ENCODE data around the gene FRAS1. TPM values are rescaled to one million over a fixed set of nuclear protein-coding genes. Genes with fewer than 3 reads are reported as not detected.

Gene FRAS1
- total RNA-seq, 4 donors from 2014 or later, result 1.0 to 32.5 (median 3.3) TPM

DNA sequence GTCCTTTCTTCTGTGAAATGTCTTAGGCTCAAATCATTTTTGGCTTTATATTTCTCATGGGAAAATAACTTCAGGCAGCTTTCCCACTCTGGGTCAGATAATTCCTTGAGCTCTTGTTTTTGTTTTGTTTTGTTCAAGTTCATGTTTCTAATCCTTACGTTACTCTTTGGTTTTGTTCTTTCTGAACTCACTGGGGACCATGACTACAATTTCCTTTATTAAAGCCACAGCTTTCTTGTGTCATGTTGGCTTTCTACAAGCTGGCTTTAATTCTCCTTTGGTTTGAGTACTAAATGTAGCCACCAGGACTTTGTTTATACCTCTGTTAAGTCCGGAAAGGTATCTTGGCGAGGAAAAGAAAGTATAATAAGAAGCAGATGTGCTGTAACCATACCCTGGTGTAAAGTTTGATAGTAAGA is 463.7 kb downstream of the FRAS1 start:
- Histone ChIP-seq H3K36me3 (no peaks in the 10 kb centered on the region), H3K4me3 (no peak overlapping the region), H3K4me1 (no peaks in the 10 kb centered on the region), H3K27me3 (no peaks in the 10 kb centered on the region), H3K27ac (no peak overlapping the region), H3K9me3 (no peaks in the 10 kb centered on the region)
- TF ChIP-seq, protein P1, sequence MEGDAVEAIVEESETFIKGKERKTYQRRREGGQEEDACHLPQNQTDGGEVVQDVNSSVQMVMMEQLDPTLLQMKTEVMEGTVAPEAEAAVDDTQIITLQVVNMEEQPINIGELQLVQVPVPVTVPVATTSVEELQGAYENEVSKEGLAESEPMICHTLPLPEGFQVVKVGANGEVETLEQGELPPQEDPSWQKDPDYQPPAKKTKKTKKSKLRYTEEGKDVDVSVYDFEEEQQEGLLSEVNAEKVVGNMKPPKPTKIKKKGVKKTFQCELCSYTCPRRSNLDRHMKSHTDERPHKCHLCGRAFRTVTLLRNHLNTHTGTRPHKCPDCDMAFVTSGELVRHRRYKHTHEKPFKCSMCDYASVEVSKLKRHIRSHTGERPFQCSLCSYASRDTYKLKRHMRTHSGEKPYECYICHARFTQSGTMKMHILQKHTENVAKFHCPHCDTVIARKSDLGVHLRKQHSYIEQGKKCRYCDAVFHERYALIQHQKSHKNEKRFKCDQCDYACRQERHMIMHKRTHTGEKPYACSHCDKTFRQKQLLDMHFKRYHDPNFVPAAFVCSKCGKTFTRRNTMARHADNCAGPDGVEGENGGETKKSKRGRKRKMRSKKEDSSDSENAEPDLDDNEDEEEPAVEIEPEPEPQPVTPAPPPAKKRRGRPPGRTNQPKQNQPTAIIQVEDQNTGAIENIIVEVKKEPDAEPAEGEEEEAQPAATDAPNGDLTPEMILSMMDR (IDR thresholded peaks at IDR 0.05), result no peak
- TF ChIP-seq POLR2A (IDR thresholded peaks at IDR 0.05), result no peak
- intact Hi-C loops (cut with DNase I; ENCODE audit: low total_unique reads), result no loop called here
- DNase-seq, result no peak

DNA sequence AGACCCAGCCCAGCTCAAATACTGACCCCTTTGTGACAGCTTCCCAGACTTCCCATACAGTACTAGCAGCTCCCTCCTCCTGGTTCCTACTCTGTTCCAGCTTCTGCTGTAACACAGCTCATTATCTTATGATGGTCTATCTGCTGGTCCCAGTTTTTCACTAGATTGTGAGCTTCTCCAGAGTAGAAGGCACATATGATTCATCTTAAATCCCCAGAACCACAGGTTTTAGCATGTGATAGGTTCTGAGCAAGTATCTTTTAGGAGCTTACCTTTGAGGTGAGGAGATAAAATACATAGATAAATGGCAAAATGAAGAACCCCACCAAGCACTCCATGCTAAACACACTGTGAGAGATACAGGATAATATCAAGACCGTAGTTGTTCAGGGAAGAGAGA is 466.9 kb downstream of the FRAS1 start:
- H3K27ac ChIP-seq, result no peak overlapping the region
- DNase-seq, result no peak
- no peaks in the 10 kb centered on the region for H3K9me3 ChIP-seq
- H3K27me3 ChIP-seq, result no peaks in the 10 kb centered on the region
- no peaks in the 10 kb centered on the region for H3K4me1 ChIP-seq
- H3K4me3 ChIP-seq, result no peak overlapping the region
- TF ChIP-seq, protein P1 (IDR thresholded peaks at IDR 0.05), result no peak
- no peak for TF ChIP-seq POLR2A (IDR thresholded peaks at IDR 0.05)
- no peaks in the 10 kb centered on the region for H3K36me3 ChIP-seq
- intact Hi-C loops (cut with DNase I; ENCODE audit: low total_unique reads), result no loop called here

DNA sequence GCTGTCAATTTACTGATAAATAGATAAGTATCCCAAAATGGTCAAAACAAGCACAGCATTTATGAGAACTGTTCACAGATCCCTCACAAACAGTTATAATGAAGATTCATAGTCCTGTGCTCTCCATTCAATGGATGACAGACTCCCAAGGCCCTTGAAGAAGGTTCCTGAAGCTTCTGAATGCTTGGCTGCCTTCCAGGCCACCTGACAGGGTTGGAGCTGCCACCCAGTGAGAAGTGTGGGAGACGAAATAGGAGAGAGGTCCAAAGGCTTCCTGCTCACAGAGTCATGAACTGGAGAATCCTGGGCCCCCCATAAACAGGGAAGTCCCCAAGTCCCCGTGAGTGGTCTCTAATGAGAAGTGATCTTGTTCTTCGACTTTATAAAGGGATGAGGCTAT is 468.4 kb downstream of the FRAS1 start:
- H3K27ac ChIP-seq, result no peak overlapping the region
- no peaks in the 10 kb centered on the region for H3K4me1 ChIP-seq
- no peaks in the 10 kb centered on the region for H3K9me3 ChIP-seq
- intact Hi-C loops (cut with DNase I; ENCODE audit: low total_unique reads), result no loop called here
- H3K4me3 ChIP-seq, result no peak overlapping the region
- H3K27me3 ChIP-seq, result no peaks in the 10 kb centered on the region
- DNase-seq, result no peak
- TF ChIP-seq, protein P1 (IDR thresholded peaks at IDR 0.05), result no peak
- no peak for TF ChIP-seq POLR2A (IDR thresholded peaks at IDR 0.05)
- H3K36me3 ChIP-seq, result no peaks in the 10 kb centered on the region

GRCh38 chr4:78527103-78527502 is 470.0 kb downstream of the FRAS1 start:
- Histone ChIP-seq H3K27me3 (no peaks in the 10 kb centered on the region), H3K4me1 (no peaks in the 10 kb centered on the region), H3K9me3 (no peaks in the 10 kb centered on the region), H3K36me3 (no peaks in the 10 kb centered on the region), H3K27ac (no peak overlapping the region), H3K4me3 (no peak overlapping the region)
- TF ChIP-seq, protein P1 (IDR thresholded peaks at IDR 0.05), result no peak
- TF ChIP-seq POLR2A (IDR thresholded peaks at IDR 0.05), result no peak
- DNase-seq, result no peak
- intact Hi-C loops (cut with DNase I; ENCODE audit: low total_unique reads), result no loop called here

DNA sequence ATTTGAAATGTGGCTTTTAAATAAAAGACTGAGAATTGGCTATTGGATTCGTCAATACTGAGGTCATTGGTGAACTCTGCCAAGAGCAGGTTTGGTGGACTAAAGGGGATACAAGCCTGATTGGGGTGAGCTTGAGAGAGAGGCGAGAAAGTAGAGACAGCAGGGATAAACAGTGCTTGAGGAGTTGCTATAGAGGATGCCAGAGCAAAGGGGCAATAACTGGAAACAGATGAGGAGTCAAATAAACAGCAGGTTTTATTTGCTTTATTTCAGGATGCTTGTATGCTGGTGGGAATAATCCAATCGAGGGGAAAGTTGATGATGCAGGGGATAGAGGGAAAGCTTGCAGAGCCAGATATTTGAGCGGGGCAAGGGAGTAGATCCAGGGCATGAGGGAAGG is 470.4 kb downstream of the FRAS1 start:
- no peak overlapping the region for H3K4me3 ChIP-seq
- DNase-seq, result no peak
- intact Hi-C loops (cut with DNase I; ENCODE audit: low total_unique reads), result no loop called here
- no peaks in the 10 kb centered on the region for H3K36me3 ChIP-seq
- H3K9me3 ChIP-seq, result no peaks in the 10 kb centered on the region
- H3K4me1 ChIP-seq, result no peaks in the 10 kb centered on the region
- H3K27ac ChIP-seq, result no peak overlapping the region
- TF ChIP-seq, protein P1 (IDR thresholded peaks at IDR 0.05), result no peak
- no peak for TF ChIP-seq POLR2A (IDR thresholded peaks at IDR 0.05)
- H3K27me3 ChIP-seq, result no peaks in the 10 kb centered on the region

Measured in uterus (tissue), 4 donors.